H1 (cell line): ENCODE data around the gene MACROD2. TPM values are rescaled to one million over a fixed set of nuclear protein-coding genes. Genes with fewer than 3 reads are reported as not detected.

ENCODE experiments used
- CTCF ChIA-PET: fragments of 300-600 bp; sonication (Branson Sonifier 250); formaldehyde crosslinking; loops from one replicate; lab custom pipeline; 2021; ENCODE audit not compliant: partially characterized antibody; lab: Charles Lee
- POLR2A ChIA-PET: fragments of 300-600 bp; sonication (Branson Sonifier 250); formaldehyde crosslinking; loops from one replicate; lab custom pipeline; 2021; ENCODE audit warnings: inconsistent platforms; ENCODE audit not compliant: partially characterized antibody; lab: Charles Lee
- DNase-seq, 2 experiments: peaks; one replicate each; pipeline versions ENCODE4 v3.0.0 to v3.0.0-alpha.2; 2010 to 2022; ENCODE audit warnings: low spot score in 2 of 2, low read depth in 1 of 2, mixed read lengths in 1 of 2
- FAIRE-seq: peaks from 2 replicates; lab custom pipeline; 2011; peaks lifted over from hg19 to GRCh38; lab: Jason Lieb, UNC
- H2AFZ ChIP-seq: 2 replicates; pipeline ENCODE4 v1.8.1; 2012; ENCODE audit warnings: low read length, inconsistent platforms
- H2AK5ac ChIP-seq: 2 replicates; pipeline ENCODE4 v1.6.1; 2013; ENCODE audit warnings: low read depth, low read length
- H2BK120ac ChIP-seq: replicated peaks from 2 replicates; pipeline ENCODE3; 2013; ENCODE audit warnings: low read depth, low read length, inconsistent platforms
- H2BK12ac ChIP-seq: 2 replicates; pipeline ENCODE4 v1.6.1; 2013; ENCODE audit warnings: low read depth, low read length
- H2BK15ac ChIP-seq: 2 replicates; pipeline ENCODE4 v1.6.1; 2013; ENCODE audit warnings: low read length
- H2BK20ac ChIP-seq: 2 replicates; pipeline ENCODE4 v1.6.1; 2013; ENCODE audit warnings: low read length
- H2BK5ac ChIP-seq: 2 replicates; pipeline ENCODE4 v1.6.1; 2013; ENCODE audit warnings: low read depth, low read length
- H3K14ac ChIP-seq: 2 replicates; pipeline ENCODE4 v1.6.1; 2013; ENCODE audit warnings: inconsistent platforms; ENCODE audit not compliant: insufficient read length
- H3K18ac ChIP-seq: 2 replicates; pipeline ENCODE4 v1.6.1; 2013; ENCODE audit warnings: low read length; ENCODE audit errors: extremely low read depth
- H3K23ac ChIP-seq: 2 replicates; pipeline ENCODE4 v1.6.1; 2013; ENCODE audit warnings: inconsistent platforms; ENCODE audit not compliant: insufficient read length
- H3K23me2 ChIP-seq: 2 replicates; pipeline ENCODE4 v1.6.1; 2013; ENCODE audit warnings: low read depth, low read length
- H3K27ac ChIP-seq: 2 replicates; pipeline ENCODE4 v1.6.1; 2011; ENCODE audit warnings: low read depth, low read length, inconsistent platforms
- H3K27me3 ChIP-seq, 4 experiments: replicated peaks in 1 of 4; 1 replicate in 1 of 4; 2 replicates in 3 of 4; pipeline versions ENCODE4 v1.6.1 to v1.8.1; 2011 to 2013; ENCODE audit warnings: low read length in 3 of 4, mild to moderate bottlenecking in 3 of 4, inconsistent platforms in 2 of 4, mixed read lengths in 2 of 4, moderate library complexity in 1 of 4; ENCODE audit not compliant: control insufficient read depth in 3 of 4, insufficient read depth in 3 of 4; ENCODE audit errors: extremely low read depth in 1 of 4
- H3K36me3 ChIP-seq, 4 experiments: 2 replicates each; pipeline versions ENCODE4 v1.6.1 to v1.8.1; 2011 to 2013; ENCODE audit warnings: mild to moderate bottlenecking in 4 of 4, low read length in 3 of 4, moderate library complexity in 2 of 4, control low read depth in 1 of 4, inconsistent platforms in 1 of 4; ENCODE audit not compliant: insufficient read depth in 4 of 4, control insufficient read depth in 2 of 4
- H3K4ac ChIP-seq: replicated peaks from 2 replicates; pipeline ENCODE3; 2013; ENCODE audit warnings: low read length, low read depth, mixed read lengths, inconsistent platforms; ENCODE audit not compliant: insufficient read length
- H3K4me1 ChIP-seq, 4 experiments: replicated peaks in 1 of 4; 1 replicate in 1 of 4; 2 replicates in 3 of 4; pipeline versions ENCODE4 v1.6.1 to v1.8.1; 2011 to 2013; ENCODE audit warnings: low read length in 3 of 4, inconsistent platforms in 2 of 4, mixed read lengths in 1 of 4; ENCODE audit not compliant: insufficient read depth in 4 of 4, control insufficient read depth in 3 of 4
- H3K4me2 ChIP-seq, 2 experiments: 2 replicates each; pipeline versions ENCODE4 v1.6.1 to v1.8.1; 2011 to 2013; ENCODE audit warnings: low read depth in 2 of 2, low read length in 2 of 2, control low read depth in 1 of 2, inconsistent platforms in 1 of 2, mild to moderate bottlenecking in 1 of 2; ENCODE audit not compliant: insufficient read depth in 1 of 2
- H3K4me3 ChIP-seq, 4 experiments: fragments of 200-600, 300-600 bp in 1 of 4; sonication (generic), shearing (Covaris generic), sonication (Bioruptor Twin) in 1 of 4; 2 replicates each; pipeline versions ENCODE4 v1.5.1 to v1.8.1; 2011 to 2016; ENCODE audit warnings: low read length in 4 of 4, low read depth in 3 of 4, control low read depth in 2 of 4, inconsistent platforms in 2 of 4, mild to moderate bottlenecking in 2 of 4, mixed read lengths in 1 of 4, moderate library complexity in 1 of 4; ENCODE audit not compliant: insufficient read depth in 2 of 4; ENCODE audit errors: extremely low read depth in 1 of 4
- H3K56ac ChIP-seq: replicated peaks from 2 replicates; pipeline ENCODE3; 2013; ENCODE audit warnings: low read depth, mild to moderate bottlenecking, mixed read lengths, low read length, inconsistent platforms; ENCODE audit not compliant: insufficient read length
- H3K79me1 ChIP-seq: 2 replicates; pipeline ENCODE4 v1.6.1; 2013; ENCODE audit warnings: low read depth, low read length, control low read depth
- H3K79me2 ChIP-seq, 2 experiments: 2 replicates each; pipeline versions ENCODE4 v1.6.1 to v1.8.1; 2012 to 2013; ENCODE audit warnings: low read length in 2 of 2, mild to moderate bottlenecking in 2 of 2, inconsistent platforms in 1 of 2; ENCODE audit not compliant: insufficient read depth in 2 of 2, control insufficient read depth in 1 of 2
- H3K9ac ChIP-seq, 4 experiments: replicated peaks in 1 of 4; 1 replicate in 1 of 4; 2 replicates in 3 of 4; pipeline versions ENCODE4 v1.6.1 to v1.8.1; 2011 to 2013; ENCODE audit warnings: low read depth in 3 of 4, low read length in 3 of 4, control low read depth in 2 of 4, mild to moderate bottlenecking in 2 of 4, moderate library complexity in 2 of 4, inconsistent platforms in 1 of 4; ENCODE audit errors: extremely low read depth in 1 of 4
- H3K9me3 ChIP-seq, 2 experiments: 2 replicates each; pipeline versions ENCODE4 v1.6.1 to v1.8.1; 2012 to 2013; ENCODE audit warnings: mild to moderate bottlenecking in 2 of 2, moderate library complexity in 2 of 2, control low read depth in 1 of 2, inconsistent platforms in 1 of 2, low read depth in 1 of 2, low read length in 1 of 2, mixed read lengths in 1 of 2; ENCODE audit not compliant: insufficient read depth in 2 of 2
- H4K20me1 ChIP-seq, 2 experiments: replicated peaks in 1 of 2; 2 replicates each; pipeline versions ENCODE3 to v1.8.1; 2011 to 2013; ENCODE audit warnings: inconsistent platforms in 2 of 2, low read length in 2 of 2, mild to moderate bottlenecking in 1 of 2; ENCODE audit not compliant: insufficient read depth in 2 of 2, control insufficient read depth in 1 of 2
- H4K5ac ChIP-seq: 2 replicates; pipeline ENCODE4 v1.6.1; 2013; ENCODE audit warnings: low read length, low read depth, mixed read lengths, inconsistent platforms; ENCODE audit not compliant: insufficient read length
- H4K8ac ChIP-seq: 2 replicates; pipeline ENCODE4 v1.8.0; 2013; ENCODE audit warnings: mild to moderate bottlenecking, moderate library complexity, low read length, inconsistent platforms; ENCODE audit not compliant: insufficient read depth; ENCODE audit errors: extremely low read depth
- H4K91ac ChIP-seq: replicated peaks from 2 replicates; pipeline ENCODE3; 2013; ENCODE audit warnings: low read length, mixed read lengths, inconsistent platforms; ENCODE audit not compliant: insufficient read length
- BACH1 ChIP-seq: IDR thresholded peaks from 2 replicates; pipeline ENCODE4 v1.6.1; 2012; ENCODE audit warnings: low read length, improper control_type of control experiment
- BCL11A ChIP-seq, 2 experiments: IDR thresholded peaks; one replicate each; pipeline ENCODE4 v1.6.1; 2011; ENCODE audit warnings: low read depth in 2 of 2, low read length in 2 of 2, mild to moderate bottlenecking in 2 of 2
- CBX8 ChIP-seq: fragments of 300-800, 300-1000 bp; sonication (generic); IDR thresholded peaks from 2 replicates; pipeline ENCODE4 v1.7.1; 2016; ENCODE audit warnings: low read depth, low read length, borderline replicate concordance
- CREB1 ChIP-seq: IDR thresholded peaks from 2 replicates; pipeline ENCODE4 v1.6.1; 2012; ENCODE audit warnings: inconsistent platforms
- HDAC2 ChIP-seq, 2 experiments: fragments of 300-600 bp in 1 of 2; sonication (generic) in 1 of 2; IDR thresholded peaks; 2 replicates each; pipeline ENCODE4 v1.6.1; 2011 to 2012; ENCODE audit warnings: low read depth in 2 of 2, low read length in 2 of 2, mild to moderate bottlenecking in 2 of 2, moderate library complexity in 2 of 2, borderline replicate concordance in 1 of 2, inconsistent platforms in 1 of 2
- KDM1A ChIP-seq: fragments of 200-600, 300-600 bp; sonication (generic); IDR thresholded peaks from 2 replicates; pipeline ENCODE4 v1.7.1; 2016; ENCODE audit warnings: mild to moderate bottlenecking, low read length, borderline replicate concordance
- KDM5A ChIP-seq: fragments of 200-600 bp; IDR thresholded peaks from 2 replicates; pipeline ENCODE4 v1.7.1; 2012; ENCODE audit warnings: mild to moderate bottlenecking, low read length, inconsistent platforms, mixed read lengths
- POLR2A ChIP-seq, 2 experiments: IDR thresholded peaks; 1 replicate in 1 of 2; 2 replicates in 1 of 2; pipeline ENCODE4 v1.6.1; 2011; ENCODE audit warnings: low read depth in 2 of 2, low read length in 2 of 2, mild to moderate bottlenecking in 2 of 2; ENCODE audit errors: control extremely low read depth in 1 of 2
- POU5F1 ChIP-seq: IDR thresholded peaks from 2 replicates; pipeline ENCODE4 v1.6.1; 2011; ENCODE audit warnings: low read depth, mild to moderate bottlenecking, low read length, moderate library complexity
- RAD21 ChIP-seq, 2 experiments: IDR thresholded peaks in 1 of 2; conservative IDR thresholded peaks in 1 of 2; 2 replicates each; pipeline ENCODE4 v1.6.1; 2011; ENCODE audit warnings: low read depth in 2 of 2, low read length in 2 of 2, improper control_type of control experiment in 1 of 2, inconsistent platforms in 1 of 2, mild to moderate bottlenecking in 1 of 2, moderate library complexity in 1 of 2
- RFX5 ChIP-seq: IDR thresholded peaks from 2 replicates; pipeline ENCODE4 v1.6.1; 2011; ENCODE audit warnings: low read depth, low read length, improper control_type of control experiment, borderline replicate concordance
- SP1 ChIP-seq: IDR thresholded peaks from 2 replicates; pipeline ENCODE4 v1.6.1; 2011; ENCODE audit warnings: low read depth, low read length
- TAF1 ChIP-seq: IDR thresholded peaks from 2 replicates; pipeline ENCODE4 v1.6.1; 2011; ENCODE audit warnings: mild to moderate bottlenecking, low read depth, low read length
- WGBS, 2 experiments: shearing (Covaris generic) in 1 of 2; methylation state at CpG; one replicate each; pipeline versions ENCODE4 v1.1.6 to v1.1.7; 2013 to 2015; ENCODE audit warnings: low lambda C conversion rate in 2 of 2, mixed read lengths in 2 of 2, inconsistent platforms in 1 of 2, low coverage in 1 of 2, missing lambda C conversion rate in 1 of 2; ENCODE audit not compliant: insufficient replicate concordance in 2 of 2, insufficient coverage in 1 of 2, insufficient read length in 1 of 2; ENCODE audit errors: extremely low coverage in 1 of 2, missing lambda C conversion rate in 1 of 2; 5-methylcytosine and 5-hydroxymethylcytosine counted together
- polyA plus RNA-seq, 7 experiments: library from polyadenylated mRNA; depleted of rRNA in 3 of 7; stranded (reverse) in 5 of 7; unstranded in 2 of 7; fragments of >200 nt in 5 of 7; fragments of 200-250 nt in 2 of 7; gene quantifications; 1 replicate in 5 of 7; 2 replicates in 1 of 7; 4 replicates in 1 of 7; pipeline versions ENCODE4 v1.2.1 to v1.2.3, GENCODE V29; 2011 to 2013; ENCODE audit warnings: missing spikeins in 2 of 7, mixed read lengths in 2 of 7
- total RNA-seq: library from RNA; stranded (reverse); fragmentation: NEBNext Ultra II Directional; extraction: Animal tissue kit (Norgen Biotek cat#: 25700); gene quantifications from 2 replicates; pipeline ENCODE4 v1.2.1, GENCODE V29; 2021

Gene MACROD2
- total and polyA plus RNA-seq, 2 of the 8 experiments (the other 6 are each of a cell fraction or from before 2014, with no cell fraction given) = 0.70 to 3.9 TPM

DNA sequence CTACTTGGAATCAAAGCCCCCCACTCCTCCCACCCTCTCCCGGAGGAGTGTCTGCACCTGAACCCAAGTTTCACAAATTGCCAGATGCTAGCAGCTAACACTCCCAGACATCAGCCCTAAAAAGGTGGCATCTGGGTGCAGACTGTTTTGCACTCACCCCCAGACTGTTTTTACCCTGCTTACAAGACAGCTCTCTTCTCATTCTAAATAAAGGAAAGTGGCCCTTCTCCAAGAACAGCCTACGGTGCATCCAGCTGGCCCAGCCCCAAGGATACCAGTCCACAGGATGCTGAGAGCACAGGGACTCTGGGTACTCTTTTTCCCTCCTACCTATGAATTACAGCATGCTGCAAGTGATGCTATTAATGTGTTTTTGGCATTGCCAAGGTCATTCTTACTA, 1184.1 kb downstream of the MACROD2 start:
- FAIRE-seq (no peak), DNase-seq (no peak)
- Histone ChIP-seq H3K23me2 (no peaks in the 10 kb centered on the region), H3K4me1 (no peaks in the 10 kb centered on the region), H2BK120ac (no peak overlapping the region), H4K20me1 (no peaks in the 10 kb centered on the region), H4K8ac (no peak overlapping the region), H3K4me3 (no peak overlapping the region), H3K4ac (no peak overlapping the region), H2BK12ac (no peak overlapping the region), H2AFZ (no peak overlapping the region), H4K5ac (no peak overlapping the region), H3K23ac (no peak overlapping the region), H3K4me2 (no peak overlapping the region), H3K14ac (no peak overlapping the region), H2BK5ac (no peak overlapping the region), H2BK20ac (no peak overlapping the region), H2AK5ac (no peak overlapping the region), H3K56ac (no peak overlapping the region), H3K9ac (no peak overlapping the region), H4K91ac (no peak overlapping the region), H3K79me2 (no peaks in the 10 kb centered on the region), H3K18ac (no peak overlapping the region), H3K9me3 (peaks cover 0 to 2% of the 10 kb centered on the region in 2 experiments; a peak in 1 of 4 replicates), H3K27ac (no peak overlapping the region), H3K27me3 (no peaks in the 10 kb centered on the region), H2BK15ac (no peak overlapping the region), H3K36me3 (no peaks in the 10 kb centered on the region), H3K79me1 (no peaks in the 10 kb centered on the region)
- no peak for TF ChIP-seq HDAC2 (IDR thresholded peaks at IDR 0.05; ENCODE audit: borderline replicate concordance in 1 of 2, low read depth in 2 of 2, low read length in 2 of 2)
- no peak for TF ChIP-seq RFX5
- no peak for TF ChIP-seq RAD21 (IDR thresholded peaks at IDR 0.05 in 1 of 2, conservative IDR thresholded peaks at IDR 0.05 in 1 of 2; ENCODE audit: low read depth in 2 of 2, low read length in 2 of 2)
- no peak for TF ChIP-seq CREB1
- TF ChIP-seq BACH1 = no peak
- no peak for TF ChIP-seq POLR2A (IDR thresholded peaks at IDR 0.05; ENCODE audit: control extremely low read depth in 1 of 2, low read depth in 2 of 2, low read length in 2 of 2)
- no peak for TF ChIP-seq TAF1
- no peak for TF ChIP-seq BCL11A (IDR thresholded peaks at IDR 0.05; ENCODE audit: low read depth in 2 of 2, low read length in 2 of 2)
- no peak for TF ChIP-seq KDM1A
- TF ChIP-seq POU5F1 = no peak
- TF ChIP-seq SP1 = no peak
- no peak for TF ChIP-seq KDM5A
- TF ChIP-seq CBX8 = no peak
- ChIA-PET CTCF (interaction anchor here (1.2 kb wide), 1 partner anchor 13 kb away, joined by 3 read pairs; no protein-coding TSS in a partner anchor), POLR2A (no interaction called here)
- WGBS, 2 experiments = 96% methylated on average over 2 of the region's 2 CpGs; no CpG with 5 or more reads in 1 of the 2 experiments
